Measurements from ENCODE around the gene LALBA. TPM values are rescaled to one million over a fixed set of nuclear protein-coding genes. Genes with fewer than 3 reads are reported as not detected.

LALBA gene
- not detected in 2 replicates for total RNA-seq (2014; rRNA removed; shearing (Covaris generic))

GRCh38 chr12:48569946-48570345 lies at the start of gene LALBA:
Gene LALBA (minus strand): TSS chr12:48570046. CDS start chr12:48570020, 26 bp downstream.
- Histone ChIP-seq H3K4me1 (no peaks in the 10 kb centered on the region), H3K27me3 (peaks cover 20% of the 10 kb centered on the region), H3K27ac (no peak within 1 kb of the TSS), H3K9me3 (replicated peaks) (no peaks in the 10 kb centered on the region), H3K4me3 (no peak within 1 kb of the TSS), H3K36me3 (no peaks in the 10 kb centered on the region)
- DNase-seq = no peak

DNA sequence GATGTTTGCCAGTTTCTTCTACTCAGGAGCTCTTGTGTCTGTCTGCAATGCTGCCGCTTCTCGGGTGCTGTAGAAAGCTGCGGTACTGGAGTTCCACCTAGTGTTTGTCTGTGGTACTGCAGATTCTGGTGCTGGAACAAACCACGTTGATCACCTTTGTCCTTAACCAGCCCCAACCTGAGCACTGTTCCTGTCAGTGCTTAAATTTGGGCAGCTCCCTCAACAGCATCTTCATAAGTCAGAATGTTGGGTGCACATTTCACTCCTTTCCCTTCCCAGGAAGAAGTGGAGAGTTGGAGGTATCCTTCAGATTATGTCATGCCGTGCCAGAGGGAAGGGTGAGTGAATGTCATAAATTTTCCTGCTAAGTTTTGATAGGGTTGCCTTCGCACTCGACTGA lies 48.7 kb upstream of the LALBA start:
- DNase-seq = peak; percentile 68 to 90
- Histone ChIP-seq H3K27me3 (no peaks in the 10 kb centered on the region; the same call in 1 of the 2 replicates), H3K27ac (no peak overlapping the region), H3K4me3 (no peak overlapping the region), H3K4me1 (peaks cover 6% of the 10 kb centered on the region; the same call in 1 of the 2 replicates), H3K9me3 (replicated peaks) (peaks cover 9% of the 10 kb centered on the region; the same call in 1 of the 2 replicates), H3K36me3 (no peaks in the 10 kb centered on the region)

- H3K27ac ChIP-seq = no peak overlapping the region
- no peaks in the 10 kb centered on the region for H3K36me3 ChIP-seq
- H3K4me3 ChIP-seq = no peak overlapping the region
- H3K4me1 ChIP-seq = peaks cover 6% of the 10 kb centered on the region; the same call in 1 of the 2 replicates
- peaks cover 15% of the 10 kb centered on the region for H3K9me3 ChIP-seq (replicated peaks)
- no peaks in the 10 kb centered on the region for H3K27me3 ChIP-seq
- peak; percentile 90 to 95 for DNase-seq
Observed at GRCh38 chr12:48615681-48616080, 45.8 kb upstream of the LALBA start.

- Histone ChIP-seq H3K9me3 (replicated peaks) (peaks cover 15% of the 10 kb centered on the region), H3K27me3 (no peaks in the 10 kb centered on the region), H3K27ac (no peak overlapping the region), H3K4me3 (no peak overlapping the region), H3K4me1 (peaks cover 6% of the 10 kb centered on the region; the same call in 1 of the 2 replicates), H3K36me3 (no peaks in the 10 kb centered on the region)
- no peak for DNase-seq
Observed at GRCh38 chr12:48613321-48613720, 43.5 kb upstream of the LALBA start.

- H3K27me3 ChIP-seq = no peaks in the 10 kb centered on the region
- H3K4me1 ChIP-seq = peaks cover 7% of the 10 kb centered on the region
- H3K36me3 ChIP-seq = no peaks in the 10 kb centered on the region
- peak in 1 of 2 experiments; percentile 33 for DNase-seq
- no peak overlapping the region for H3K4me3 ChIP-seq
- no peaks in the 10 kb centered on the region; the same call in 1 of the 2 replicates for H3K9me3 ChIP-seq (replicated peaks)
- H3K27ac ChIP-seq = no peak overlapping the region
Observed at GRCh38 chr12:48602192-48602989, 32.5 kb upstream of the LALBA start.

GRCh38 chr12:48601013-48601756 lies 31.3 kb upstream of the LALBA start:
- H3K27me3 ChIP-seq = no peaks in the 10 kb centered on the region
- peak overlapping the region; percentile 18; the same call in 1 of the 2 replicates for H3K27ac ChIP-seq
- peaks cover 6% of the 10 kb centered on the region for H3K9me3 ChIP-seq (replicated peaks)
- peaks cover 7% of the 10 kb centered on the region for H3K4me1 ChIP-seq
- no peaks in the 10 kb centered on the region for H3K36me3 ChIP-seq
- no peak overlapping the region for H3K4me3 ChIP-seq
- DNase-seq = peak; percentile 95 to 96

- Histone ChIP-seq H3K4me1 (peaks cover 7% of the 10 kb centered on the region), H3K27ac (peak overlapping the region; percentile 18; the same call in 1 of the 2 replicates), H3K36me3 (no peaks in the 10 kb centered on the region), H3K27me3 (no peaks in the 10 kb centered on the region), H3K4me3 (no peak overlapping the region), H3K9me3 (replicated peaks) (peaks cover 6% of the 10 kb centered on the region)
- no peak for DNase-seq
Observed at GRCh38 chr12:48600552-48600951, 30.7 kb upstream of the LALBA start.

DNA sequence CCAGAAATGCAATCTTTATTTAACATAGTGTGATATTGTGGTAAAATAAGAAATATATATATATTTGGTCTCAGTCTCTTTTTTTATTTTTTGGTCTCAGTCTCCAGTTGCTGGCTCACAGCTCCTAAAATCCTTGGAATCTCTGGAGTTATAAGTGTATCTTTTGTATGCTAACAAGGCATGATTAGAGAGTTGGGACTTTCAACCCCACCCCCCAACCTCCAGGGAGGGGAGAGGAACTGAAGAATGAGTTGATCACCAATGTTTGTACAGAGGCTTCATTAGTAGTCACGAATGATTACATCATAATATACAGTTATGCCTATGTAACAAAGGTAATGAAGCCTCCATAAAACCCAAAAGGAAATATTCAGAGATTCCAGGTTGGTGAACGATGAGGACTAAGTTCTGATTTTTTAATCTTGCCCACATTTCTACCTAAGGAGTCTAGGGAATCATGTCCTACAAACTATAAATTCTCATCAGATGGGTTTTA lies 22.8 kb upstream of the LALBA start:
- Histone ChIP-seq H3K9me3 (replicated peaks) (peaks cover 10% of the 10 kb centered on the region), H3K4me3 (no peak overlapping the region), H3K36me3 (no peaks in the 10 kb centered on the region), H3K27me3 (no peaks in the 10 kb centered on the region), H3K27ac (no peak overlapping the region), H3K4me1 (no peaks in the 10 kb centered on the region)
- DNase-seq = no peak

GRCh38 chr12:48586361-48586760 lies 16.5 kb upstream of the LALBA start:
- Histone ChIP-seq H3K9me3 (replicated peaks) (no peaks in the 10 kb centered on the region; the same call in 1 of the 2 replicates), H3K4me3 (no peak overlapping the region), H3K4me1 (no peaks in the 10 kb centered on the region), H3K27ac (no peak overlapping the region), H3K36me3 (no peaks in the 10 kb centered on the region), H3K27me3 (no peaks in the 10 kb centered on the region)
- no peak for DNase-seq

DNA sequence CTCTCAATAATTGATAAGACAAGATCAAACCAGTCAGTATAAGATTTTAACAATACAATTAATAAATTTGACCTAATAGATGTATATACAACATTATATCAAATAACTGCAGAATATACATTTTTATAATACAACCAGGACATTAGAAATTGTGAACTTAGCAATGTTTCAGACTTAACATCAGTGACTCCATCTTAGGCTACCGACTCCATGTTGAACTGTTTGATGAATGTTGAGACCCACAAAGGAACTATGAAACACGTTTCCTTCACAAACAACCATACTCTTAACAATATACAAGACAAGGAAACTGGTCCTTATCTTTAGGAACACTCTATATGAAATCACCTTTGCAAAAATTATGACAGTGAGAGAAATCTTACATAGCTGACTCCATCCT lies 13.9 kb upstream of the LALBA start:
- Histone ChIP-seq H3K4me1 (no peaks in the 10 kb centered on the region), H3K27me3 (peaks cover 6% of the 10 kb centered on the region; the same call in 1 of the 2 replicates), H3K4me3 (no peak overlapping the region), H3K36me3 (no peaks in the 10 kb centered on the region), H3K9me3 (replicated peaks) (no peaks in the 10 kb centered on the region; the same call in 1 of the 2 replicates), H3K27ac (no peak overlapping the region)
- no peak for DNase-seq

DNA sequence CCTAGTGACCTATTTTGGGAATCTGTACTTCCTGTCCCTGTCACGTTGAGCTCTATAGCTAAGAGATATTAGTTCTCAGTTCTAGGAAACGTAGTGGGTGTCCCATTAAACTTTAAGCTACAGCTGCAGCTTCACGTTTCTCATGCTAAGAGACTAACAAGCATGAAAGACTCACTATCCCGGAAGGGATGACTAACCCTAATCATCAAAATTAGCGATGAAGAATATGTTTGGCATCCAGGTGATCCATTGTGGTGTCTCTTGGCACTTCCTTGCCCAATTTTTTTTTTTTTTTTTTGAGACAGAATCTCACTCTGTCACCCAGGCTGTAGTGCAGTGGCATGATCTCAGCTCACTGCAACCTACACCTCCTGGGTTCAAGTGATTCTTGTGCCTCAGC lies 11.0 kb upstream of the LALBA start:
- Histone ChIP-seq H3K4me1 (no peaks in the 10 kb centered on the region), H3K27me3 (peaks cover 6% of the 10 kb centered on the region; the same call in 1 of the 2 replicates)

DNA sequence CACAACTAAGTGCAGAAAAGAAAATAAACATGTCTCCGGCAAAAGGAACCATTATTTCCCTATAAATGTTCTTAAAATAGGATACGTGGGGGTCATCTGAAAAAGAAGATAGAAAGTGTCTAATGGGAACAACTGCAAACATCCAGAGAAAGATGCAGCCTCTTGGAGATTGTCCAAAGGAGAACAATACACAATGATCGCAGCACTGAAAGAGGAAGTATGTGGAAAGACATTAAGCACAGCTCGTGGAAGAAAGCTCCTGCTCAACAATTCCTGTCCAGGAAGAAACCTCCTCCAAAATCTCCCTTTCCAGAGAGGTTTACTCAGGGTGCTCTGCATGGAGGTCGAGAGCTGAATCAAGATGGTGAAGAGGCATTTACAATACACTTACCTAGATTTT lies 2.5 kb upstream of the LALBA start:
- Histone ChIP-seq H3K27ac (no peak overlapping the region), H3K4me1 (no peaks in the 10 kb centered on the region), H3K9me3 (replicated peaks) (no peaks in the 10 kb centered on the region), H3K27me3 (peaks cover 11% of the 10 kb centered on the region), H3K36me3 (no peaks in the 10 kb centered on the region), H3K4me3 (no peak overlapping the region)
- peak in 1 of 2 experiments; percentile 29 for DNase-seq

More for the DNA sequence above, 11.0 kb upstream of the LALBA start:
- Histone ChIP-seq H3K27ac (no peak overlapping the region), H3K9me3 (replicated peaks) (no peaks in the 10 kb centered on the region; the same call in 1 of the 2 replicates), H3K36me3 (no peaks in the 10 kb centered on the region), H3K4me3 (no peak overlapping the region)
- no peak for DNase-seq

DNA sequence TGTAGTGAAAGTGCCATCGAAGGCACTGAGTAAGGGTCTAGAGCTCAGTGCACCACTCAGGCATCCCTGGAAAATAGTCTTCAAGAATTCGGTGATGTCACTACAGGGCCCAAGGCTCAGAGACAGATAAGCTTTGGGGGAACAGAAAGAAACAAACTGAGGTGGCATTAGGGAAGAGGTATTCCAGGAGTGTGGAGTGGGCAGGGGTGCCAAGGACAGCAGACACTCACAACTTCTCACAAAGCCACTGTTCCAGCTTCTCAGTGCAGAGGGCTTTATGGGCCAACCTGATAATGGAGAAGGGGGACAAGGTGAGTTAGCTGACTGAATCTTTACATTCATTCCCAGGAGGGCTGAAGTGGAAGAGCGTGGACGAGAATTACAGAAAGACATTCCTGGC lies 2.1 kb downstream of the LALBA start:
- no peak overlapping the region for H3K27ac ChIP-seq

DNA sequence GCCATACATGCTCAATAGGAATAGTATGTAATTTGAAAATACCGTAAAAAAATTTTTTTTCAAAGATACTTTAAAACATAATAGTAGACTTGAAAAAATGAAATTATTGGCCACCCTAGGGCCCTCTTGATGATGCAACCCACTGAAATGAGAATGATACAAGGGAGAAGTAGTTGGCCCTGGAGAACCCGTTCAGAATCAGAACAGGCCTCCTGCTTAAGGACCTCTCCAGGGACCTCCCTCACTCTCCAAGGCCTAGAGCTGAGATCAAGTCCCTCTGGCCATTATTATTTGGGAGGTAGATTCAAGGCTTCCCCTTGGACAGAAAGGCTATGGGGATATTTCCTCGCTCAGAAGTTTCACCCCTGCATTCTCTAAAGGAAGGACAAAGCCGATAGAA lies 11.9 kb downstream of the LALBA start:
- H3K9me3 ChIP-seq (replicated peaks) = 0 out of 2 replicates have a peak, but pooled peaks cover 3% of the 10 kb centered on the region
- no peaks in the 10 kb centered on the region; the same call in 1 of the 2 replicates for H3K4me1 ChIP-seq
- H3K27me3 ChIP-seq = peaks cover 7% of the 10 kb centered on the region; the same call in 1 of the 2 replicates
- no peak overlapping the region for H3K4me3 ChIP-seq
- no peaks in the 10 kb centered on the region for H3K36me3 ChIP-seq
- H3K27ac ChIP-seq = no peak overlapping the region
- no peak for DNase-seq

More for the DNA sequence above, 2.1 kb downstream of the LALBA start:
- Histone ChIP-seq H3K9me3 (replicated peaks) (no peaks in the 10 kb centered on the region), H3K36me3 (no peaks in the 10 kb centered on the region), H3K4me1 (no peaks in the 10 kb centered on the region), H3K27me3 (peaks cover 21% of the 10 kb centered on the region), H3K4me3 (no peak overlapping the region)
- no peak for DNase-seq

Measured in SJCRH30 (cell line).